PC-9 (cell line): ENCODE measurements around the gene MCTS1. TPM values are rescaled to one million over a fixed set of nuclear protein-coding genes. Genes with fewer than 3 reads are reported as not detected.

Source experiments
- Bru-seq: library from RNA; stranded (reverse); fragments of 400-500 nt; gene quantifications from one replicate; lab custom pipeline; 2021; lab: Mats Ljungman, UMichigan
- BruChase-seq, 2 experiments: library from RNA; stranded (reverse); fragments of 400-500 nt; gene quantifications; one replicate each; lab custom pipeline; 2021; lab: Mats Ljungman, UMichigan
- BruUV-seq: library from RNA; stranded (reverse); fragments of 400-500 nt; replicated peaks from 2 replicates; lab custom pipeline; 2021; lab: Mats Ljungman, UMichigan
- CTCF ChIA-PET: fragments of 300-600 bp; sonication (Branson Sonifier 250); formaldehyde crosslinking; loops from one replicate; lab custom pipeline; 2022; ENCODE audit warnings: antibody characterized with exemption; lab: Charles Lee
- POLR2A ChIA-PET: fragments of 300-600 bp; sonication (Branson Sonifier 250); formaldehyde crosslinking; loops from one replicate; lab custom pipeline; 2022; ENCODE audit warnings: antibody characterized with exemption; ENCODE audit not compliant: unreplicated experiment; lab: Charles Lee
- DNase-seq, 2 experiments: peaks; one replicate each; pipeline versions ENCODE4 v3.0.0 to v3.0.0-alpha.2; 2015 to 2022; ENCODE audit warnings: mixed read lengths in 1 of 2
- H2AFZ ChIP-seq: fragments of 200-600 bp; sonication (generic); 2 replicates; pipeline ENCODE4 v1.8.1; 2017; ENCODE audit warnings: antibody characterized with exemption
- H3F3A ChIP-seq: fragments of 200-600 bp; sonication (generic); 2 replicates; pipeline ENCODE4 v1.8.1; 2017; ENCODE audit warnings: antibody characterized with exemption, mild to moderate bottlenecking, low read depth; ENCODE audit not compliant: insufficient read depth
- H3K27ac ChIP-seq: fragments of 200-600 bp; sonication (generic); 2 replicates; pipeline ENCODE4 v1.6.1; 2016; ENCODE audit warnings: mixed run types
- H3K27me3 ChIP-seq: fragments of 200-600 bp; sonication (generic); 2 replicates; pipeline ENCODE4 v1.6.1; 2016; ENCODE audit warnings: low read depth, mixed run types; ENCODE audit not compliant: insufficient read depth
- H3K36me3 ChIP-seq: fragments of 200-600 bp; sonication (generic); 2 replicates; pipeline ENCODE4 v1.6.1; 2016; ENCODE audit warnings: low read depth, mixed run types
- H3K4me1 ChIP-seq: fragments of 200-600 bp; sonication (generic); replicated peaks from 2 replicates; pipeline ENCODE4 v1.6.1; 2016; ENCODE audit warnings: mixed run types; ENCODE audit not compliant: insufficient read depth
- H3K4me2 ChIP-seq: fragments of 200-600 bp; sonication (generic); 2 replicates; pipeline ENCODE4 v1.6.1; 2017; ENCODE audit warnings: mixed run types
- H3K4me3 ChIP-seq: fragments of 200-600 bp; sonication (generic); 2 replicates; pipeline ENCODE4 v1.6.1; 2016; ENCODE audit warnings: mixed run types
- H3K79me2 ChIP-seq: fragments of 200-600 bp; sonication (generic); 2 replicates; pipeline ENCODE4 v1.6.1; 2017; ENCODE audit warnings: low read depth, mixed run types
- H3K9me2 ChIP-seq: fragments of 200-600 bp; sonication (generic); 2 replicates; pipeline ENCODE4 v1.8.1; 2017; ENCODE audit warnings: mild to moderate bottlenecking; ENCODE audit not compliant: insufficient read depth
- H3K9me3 ChIP-seq: fragments of 200-600 bp; sonication (generic); 2 replicates; pipeline ENCODE4 v1.8.1; 2016; ENCODE audit warnings: low read depth; ENCODE audit not compliant: insufficient read depth
- H4K20me1 ChIP-seq: fragments of 200-600 bp; sonication (generic); 2 replicates; pipeline ENCODE4 v1.8.1; 2017; ENCODE audit not compliant: insufficient read depth
- EZH2 ChIP-seq: fragments of 200-600 bp; sonication (generic); IDR thresholded peaks from 2 replicates; pipeline ENCODE4 v1.8.0; 2017; ENCODE audit warnings: antibody characterized with exemption, low read depth
- intact Hi-C: fragments of 100-400 bp; cut with micrococcal nuclease; formaldehyde crosslinking; loops from one replicate; pipeline ENCODE4 v1.10.0; 2022; ENCODE audit not compliant: unreplicated experiment
- long read RNA-seq: library from polyadenylated mRNA; stranded (forward); transcript quantifications from one replicate; pipeline ENCODE4 v2.0.0, GENCODE V29; 2022
- total RNA-seq: library from RNA; stranded (reverse); gene quantifications from 2 replicates; pipeline ENCODE4 v1.2.3, GENCODE V29; 2021
- TF ChIP-seq, protein P1 (sequence below): fragments of 200-600 bp; sonication (generic); conservative IDR thresholded peaks from 2 replicates; pipeline ENCODE4 v1.6.1; 2017; ENCODE audit warnings: mixed run types, antibody characterized with exemption, mild to moderate bottlenecking, moderate library complexity

Gene MCTS1, protein sequence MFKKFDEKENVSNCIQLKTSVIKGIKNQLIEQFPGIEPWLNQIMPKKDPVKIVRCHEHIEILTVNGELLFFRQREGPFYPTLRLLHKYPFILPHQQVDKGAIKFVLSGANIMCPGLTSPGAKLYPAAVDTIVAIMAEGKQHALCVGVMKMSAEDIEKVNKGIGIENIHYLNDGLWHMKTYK
- total RNA-seq (90.7 and 98.4 TPM in 2 replicates), Bru-seq, nascent RNA (percentile 93 among the genes with signal in this experiment), BruChase-seq, experiment 1, labeled RNA remaining after a 2-hour chase (percentile 92 among the genes with signal in this experiment), BruChase-seq, experiment 2, labeled RNA remaining after a 6-hour chase (percentile 93 among the genes with signal in this experiment)
- long read RNA-seq, transcript MCTS1-202 (6 exons, 1,018 nt) = major isoform, 171 of 193 reads
- long read RNA-seq, partial matches to known transcripts = 5 of 193 reads
- long read RNA-seq, other reads (novel, unspliced or antisense) = 16 of 193 reads

DNA sequence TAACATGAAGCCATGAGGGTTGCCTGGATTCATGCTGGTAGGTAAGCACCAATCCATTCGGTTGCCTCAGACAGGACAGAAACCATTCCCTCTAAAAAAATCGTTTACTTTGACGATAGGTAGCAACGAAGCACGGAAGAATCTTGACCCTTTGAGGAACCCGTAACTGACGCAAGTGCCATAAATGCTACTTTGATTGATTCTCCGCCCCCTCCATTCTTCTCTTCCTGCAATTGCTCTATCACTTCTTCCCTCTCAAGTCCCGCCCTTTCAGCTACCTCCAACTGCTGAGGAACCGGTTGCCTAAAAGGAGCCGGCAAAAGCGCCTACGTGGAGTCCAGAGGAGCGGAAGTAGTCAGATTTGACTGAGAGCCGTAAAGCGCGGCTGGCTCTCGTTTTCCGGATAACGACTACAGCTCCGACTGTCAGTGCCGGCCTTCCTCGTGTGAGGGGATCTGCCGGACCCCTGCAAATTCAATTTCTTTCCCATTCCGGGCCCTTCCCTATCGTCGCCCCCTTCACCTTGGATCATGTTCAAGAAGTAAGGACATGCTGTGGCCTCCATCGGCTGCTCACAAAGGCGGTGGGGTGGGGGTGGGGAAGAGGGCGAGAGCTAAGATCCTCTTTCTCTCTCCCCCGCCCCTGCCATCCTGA lies at the start of gene MCTS1:
MCTS1 (plus strand) TSS at position 395 of the 654 bp plus-strand sequence; CDS start at position 531, 136 bp downstream.
- Histone ChIP-seq H3K79me2 (peaks cover 45% of the 10 kb centered on the region), H3K36me3 (peaks cover 14% of the 10 kb centered on the region; the same call in 1 of the 2 replicates), H3K4me2 (peak within 1 kb of the TSS; percentile 97), H2AFZ (peak within 1 kb of the TSS; percentile 70), H3K4me3 (peak within 1 kb of the TSS; percentile 61), H3K9me2 (no peaks in the 10 kb centered on the region), H3K27ac (peak within 1 kb of the TSS; percentile 86), H3K27me3 (no peaks in the 10 kb centered on the region), H3K9me3 (no peaks in the 10 kb centered on the region; the same call in 1 of the 2 replicates), H4K20me1 (no peaks in the 10 kb centered on the region), H3K4me1 (peaks cover 22% of the 10 kb centered on the region), H3F3A (peaks cover 17% of the 10 kb centered on the region)
- POLR2A ChIA-PET = interaction anchor here (0.6 to 1.6 kb wide), 6 partner anchors 36 to 721 kb away, joined by 3 to 54 read pairs (median 8); partner anchors contain the start of gene CUL4B
- DNase-seq = peak; percentile 85 to 98
- intact Hi-C loops = loop anchor here (1.0 kb wide), 1 partner anchor 43 kb away; no protein-coding TSS in a partner anchor
- BruUV-seq = no TSS peak
- CTCF ChIA-PET = interaction anchor here (0.7 kb wide), 1 partner anchor 99 kb away, joined by 3 read pairs; no protein-coding TSS in a partner anchor
- TF ChIP-seq, protein P1, sequence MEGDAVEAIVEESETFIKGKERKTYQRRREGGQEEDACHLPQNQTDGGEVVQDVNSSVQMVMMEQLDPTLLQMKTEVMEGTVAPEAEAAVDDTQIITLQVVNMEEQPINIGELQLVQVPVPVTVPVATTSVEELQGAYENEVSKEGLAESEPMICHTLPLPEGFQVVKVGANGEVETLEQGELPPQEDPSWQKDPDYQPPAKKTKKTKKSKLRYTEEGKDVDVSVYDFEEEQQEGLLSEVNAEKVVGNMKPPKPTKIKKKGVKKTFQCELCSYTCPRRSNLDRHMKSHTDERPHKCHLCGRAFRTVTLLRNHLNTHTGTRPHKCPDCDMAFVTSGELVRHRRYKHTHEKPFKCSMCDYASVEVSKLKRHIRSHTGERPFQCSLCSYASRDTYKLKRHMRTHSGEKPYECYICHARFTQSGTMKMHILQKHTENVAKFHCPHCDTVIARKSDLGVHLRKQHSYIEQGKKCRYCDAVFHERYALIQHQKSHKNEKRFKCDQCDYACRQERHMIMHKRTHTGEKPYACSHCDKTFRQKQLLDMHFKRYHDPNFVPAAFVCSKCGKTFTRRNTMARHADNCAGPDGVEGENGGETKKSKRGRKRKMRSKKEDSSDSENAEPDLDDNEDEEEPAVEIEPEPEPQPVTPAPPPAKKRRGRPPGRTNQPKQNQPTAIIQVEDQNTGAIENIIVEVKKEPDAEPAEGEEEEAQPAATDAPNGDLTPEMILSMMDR = no peak
- TF ChIP-seq EZH2 = no peak

DNA sequence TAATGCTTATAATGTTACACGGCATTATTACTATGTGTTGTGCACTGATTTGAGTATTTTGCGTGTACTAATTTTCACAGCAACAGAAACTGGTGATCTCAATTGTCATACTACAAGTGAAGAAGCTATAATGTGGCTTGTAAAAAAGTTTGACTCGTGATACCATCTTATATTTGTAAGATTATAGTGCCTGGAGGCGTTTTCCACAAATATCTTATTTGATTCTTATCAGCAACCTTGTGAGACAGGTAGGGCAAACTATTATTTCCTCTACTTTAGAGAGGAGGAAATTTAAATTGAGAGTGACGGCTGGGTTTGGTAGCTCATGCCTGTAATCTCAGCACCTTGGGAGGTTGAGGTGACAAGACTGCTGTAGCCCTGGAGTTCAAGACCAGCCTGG lies 47.6 kb upstream of the MCTS1 start:
- no peak overlapping the region for H2AFZ ChIP-seq
- H3K4me1 ChIP-seq = peaks cover 69% of the 10 kb centered on the region
- H3K27ac ChIP-seq = peak overlapping the region; percentile 46
- peaks cover 89% of the 10 kb centered on the region for H3K79me2 ChIP-seq
- POLR2A ChIA-PET = interaction anchor here (0.5 kb wide), 1 partner anchor 58 kb away, joined by 3 read pairs; no protein-coding TSS in a partner anchor
- peak; percentile 16 to 85 for DNase-seq
- CTCF ChIA-PET = no interaction called here
- intact Hi-C loops = no loop called here
- H4K20me1 ChIP-seq = no peaks in the 10 kb centered on the region; the same call in 1 of the 2 replicates
- H3K9me3 ChIP-seq = no peaks in the 10 kb centered on the region
- H3K9me2 ChIP-seq = no peaks in the 10 kb centered on the region
- no TSS peak for BruUV-seq
- peaks cover 45% of the 10 kb centered on the region for H3K36me3 ChIP-seq
- no peaks in the 10 kb centered on the region for H3K27me3 ChIP-seq
- peaks cover 46% of the 10 kb centered on the region for H3F3A ChIP-seq
- H3K4me3 ChIP-seq = peak overlapping the region; percentile 40; the same call in 1 of the 2 replicates
- TF ChIP-seq, protein P1 = no peak
- no peak for TF ChIP-seq EZH2
- H3K4me2 ChIP-seq = peak overlapping the region; percentile 89

DNA sequence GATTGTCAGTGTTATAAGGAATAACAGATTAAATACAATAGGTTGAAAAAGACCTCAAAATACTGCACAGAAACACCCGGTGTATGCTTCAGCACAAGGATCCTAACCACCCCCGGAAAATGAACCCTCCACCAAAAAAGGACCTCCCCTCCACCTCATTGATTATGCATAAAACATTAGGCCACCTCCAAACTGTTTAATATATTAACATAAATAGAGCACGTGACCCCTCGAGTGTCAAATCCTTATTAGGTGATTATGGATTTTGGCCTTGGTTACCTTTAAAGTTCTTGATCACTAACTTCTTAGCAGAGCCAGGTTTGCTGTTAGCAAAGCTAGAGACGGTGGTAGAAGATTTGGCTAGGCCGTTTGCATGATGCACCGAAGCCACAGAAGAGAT lies 44.1 kb upstream of the MCTS1 start:
- H2AFZ ChIP-seq = peak overlapping the region; percentile 68; the same call in 1 of the 2 replicates
- peak overlapping the region; percentile 92 for H3K4me3 ChIP-seq
- peak overlapping the region; percentile 89 for H3K4me2 ChIP-seq
- H3K9me2 ChIP-seq = no peaks in the 10 kb centered on the region
- H3K9me3 ChIP-seq = no peaks in the 10 kb centered on the region
- peak overlapping the region; percentile 98 for H3K27ac ChIP-seq
- H3K4me1 ChIP-seq = peaks cover 45% of the 10 kb centered on the region
- no TSS peak for BruUV-seq
- H3F3A ChIP-seq = peaks cover 35% of the 10 kb centered on the region
- peaks cover 32% of the 10 kb centered on the region for H3K36me3 ChIP-seq
- CTCF ChIA-PET = no interaction called here
- POLR2A ChIA-PET = no interaction called here
- TF ChIP-seq, protein P1 = no peak
- TF ChIP-seq EZH2 = no peak
- peak in 1 of 2 experiments; percentile 59 for DNase-seq
- intact Hi-C loops = loop anchor here (1.0 to 5.0 kb wide), 2 partner anchors 10 to 102 kb away; no protein-coding TSS in a partner anchor
- no peaks in the 10 kb centered on the region; the same call in 1 of the 2 replicates for H4K20me1 ChIP-seq
- no peaks in the 10 kb centered on the region for H3K27me3 ChIP-seq
- peaks cover 75% of the 10 kb centered on the region for H3K79me2 ChIP-seq
